ENCODE data around the gene ARFGAP1.

The ARFGAP1 gene

GRCh38 chr20:63272105-63273058 is at the start of gene ARFGAP1:
TSS of gene ARFGAP1 (plus strand) at chr20:63272813. CDS start at chr20:63275581, 2,768 bp downstream.
- DNase-seq (ENCODE audit: low spot score): peak; percentile 99

DNA sequence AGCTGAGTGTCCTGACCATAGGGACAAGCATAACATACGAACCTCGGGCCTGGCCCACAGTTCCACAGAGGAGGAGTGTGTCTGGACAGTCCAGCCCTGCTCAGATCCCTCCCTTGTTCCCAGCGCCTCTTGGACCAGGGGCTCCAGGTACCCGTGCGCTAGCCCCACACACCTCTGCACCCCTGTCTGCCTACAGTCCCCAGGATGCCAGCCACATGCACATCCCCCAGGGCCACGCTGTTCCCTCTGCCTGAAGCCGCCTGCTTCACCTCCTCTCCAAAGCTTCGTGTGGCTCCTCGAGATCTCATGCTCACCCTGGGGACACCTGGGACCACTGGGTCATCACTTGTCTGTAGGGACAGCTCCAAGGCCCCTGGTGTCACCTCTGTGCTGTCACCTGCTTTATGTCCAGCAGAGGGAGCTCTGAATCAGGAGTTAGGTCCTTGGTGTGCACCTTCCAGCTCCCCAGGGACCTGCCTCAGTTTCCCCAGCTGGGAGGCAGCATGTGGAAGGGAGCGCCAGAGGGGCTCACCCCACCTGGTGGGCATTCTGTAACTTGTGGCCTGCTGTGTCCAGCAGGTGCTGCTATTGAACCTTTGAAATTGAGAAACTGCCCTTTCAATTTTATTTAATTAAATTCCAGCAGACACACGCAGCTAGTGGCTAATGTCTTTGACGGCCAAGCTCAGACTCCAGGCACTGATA is 49.3 kb upstream of the ARFGAP1 start:
- peak; percentile 67 for DNase-seq (ENCODE audit: low spot score)

- no peak for DNase-seq (ENCODE audit: low spot score)
These were observed 48.8 kb upstream of the ARFGAP1 start for GRCh38 chr20:63223826-63224207.

DNA sequence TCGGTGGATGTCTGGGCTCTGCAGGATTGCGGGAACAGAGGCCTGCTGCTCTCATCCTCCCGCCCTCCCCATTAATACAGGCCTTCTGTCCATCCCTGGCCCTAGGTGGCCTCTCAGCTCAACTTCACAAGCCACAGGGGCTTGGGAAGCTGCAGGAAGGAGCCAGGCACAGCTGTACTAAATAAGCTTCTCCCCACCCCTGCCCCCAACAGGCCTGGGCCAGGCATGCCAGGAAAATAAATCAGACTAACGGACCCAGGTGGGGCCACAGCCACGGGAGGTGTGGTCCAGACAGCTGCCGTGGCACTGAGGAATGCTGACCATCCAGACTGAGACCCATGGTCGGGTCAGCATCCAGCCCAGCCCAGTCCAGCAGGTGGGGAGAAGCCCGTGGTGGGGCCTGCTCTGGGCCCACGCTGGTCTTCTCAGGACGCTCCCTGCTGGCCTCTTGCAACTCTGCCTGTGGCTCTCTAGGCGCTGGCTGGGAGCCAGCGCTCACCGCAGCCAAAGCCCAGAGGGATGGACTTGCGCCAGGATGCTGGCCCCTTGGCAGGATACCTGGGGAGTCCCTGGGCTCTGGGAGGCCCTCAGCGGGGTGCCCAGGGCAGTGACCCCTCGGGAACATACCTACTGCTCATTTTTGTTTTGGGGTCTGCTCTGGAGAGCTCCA is 48.1 kb upstream of the ARFGAP1 start:
- peak; percentile 58 for DNase-seq (ENCODE audit: low spot score)

GRCh38 chr20:63225082-63225454 is 47.5 kb upstream of the ARFGAP1 start:
- DNase-seq (ENCODE audit: low spot score): no peak

- DNase-seq (ENCODE audit: low spot score): no peak
These were observed 46.3 kb upstream of the ARFGAP1 start for GRCh38 chr20:63226042-63226943.

DNA sequence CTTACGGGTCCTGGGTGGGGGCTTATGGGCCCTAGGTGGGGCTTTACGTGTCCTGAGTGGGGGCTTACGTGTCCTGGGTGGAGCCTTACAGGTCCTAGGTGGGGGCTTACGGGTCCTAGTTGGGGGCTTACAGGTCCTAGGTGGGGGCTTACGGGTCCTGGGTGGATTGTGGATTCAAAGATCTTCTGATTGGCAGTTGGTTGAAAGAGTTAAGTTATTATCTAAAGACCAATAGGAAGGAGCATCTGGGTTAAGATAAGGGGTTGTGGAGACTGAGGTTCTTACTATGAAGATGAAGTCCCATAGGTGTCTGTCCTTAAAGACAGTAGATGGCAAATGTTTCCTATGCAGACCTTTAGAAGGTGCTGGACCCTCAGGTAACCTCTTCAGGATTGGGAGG is 45.4 kb upstream of the ARFGAP1 start:
- no peak for DNase-seq (ENCODE audit: low spot score)

GRCh38 chr20:63228806-63229205 is 43.8 kb upstream of the ARFGAP1 start:
- DNase-seq (ENCODE audit: low spot score): no peak

DNA sequence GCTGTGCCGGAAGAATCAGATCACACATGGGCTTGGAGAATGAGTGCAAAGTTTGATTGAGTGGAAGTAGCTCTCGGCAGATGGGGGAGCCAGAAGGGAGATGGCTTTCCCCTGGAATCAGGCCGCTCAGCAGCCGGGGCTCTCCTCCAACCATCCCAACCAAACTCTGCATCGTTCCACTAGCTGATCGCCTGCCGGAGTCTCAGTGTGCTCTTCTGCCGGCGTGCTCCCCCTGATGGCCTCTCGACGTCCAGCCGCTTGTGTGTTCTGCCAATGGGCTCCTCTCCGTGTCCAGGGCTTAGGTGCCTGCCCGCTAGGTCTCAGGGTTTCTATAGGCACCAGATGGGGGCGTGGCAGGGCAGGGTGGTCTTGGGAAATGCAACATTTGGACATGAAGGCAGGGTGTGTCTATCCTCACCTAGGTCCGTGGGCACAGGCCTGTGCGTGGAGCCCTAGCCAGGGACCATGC is 41.8 kb upstream of the ARFGAP1 start:
- peak; percentile 82 for DNase-seq (ENCODE audit: low spot score)

- no peak for DNase-seq (ENCODE audit: low spot score)
These were observed 40.2 kb upstream of the ARFGAP1 start for GRCh38 chr20:63232235-63233060.

GRCh38 chr20:63233061-63233344 is 39.6 kb upstream of the ARFGAP1 start:
- no peak for DNase-seq (ENCODE audit: low spot score)

GRCh38 chr20:63233924-63234323 is 38.7 kb upstream of the ARFGAP1 start:
- no peak for DNase-seq (ENCODE audit: low spot score)

GRCh38 chr20:63234693-63235398 is 37.8 kb upstream of the ARFGAP1 start:
- peak; percentile 78 for DNase-seq (ENCODE audit: low spot score)

- DNase-seq (ENCODE audit: low spot score): no peak
These were observed 37.1 kb upstream of the ARFGAP1 start, which contains the start of gene BIRC7 for GRCh38 chr20:63235399-63235983. TSS of gene BIRC7 (plus strand) at chr20:63235905. CDS start at chr20:63236097, 192 bp downstream.

DNA sequence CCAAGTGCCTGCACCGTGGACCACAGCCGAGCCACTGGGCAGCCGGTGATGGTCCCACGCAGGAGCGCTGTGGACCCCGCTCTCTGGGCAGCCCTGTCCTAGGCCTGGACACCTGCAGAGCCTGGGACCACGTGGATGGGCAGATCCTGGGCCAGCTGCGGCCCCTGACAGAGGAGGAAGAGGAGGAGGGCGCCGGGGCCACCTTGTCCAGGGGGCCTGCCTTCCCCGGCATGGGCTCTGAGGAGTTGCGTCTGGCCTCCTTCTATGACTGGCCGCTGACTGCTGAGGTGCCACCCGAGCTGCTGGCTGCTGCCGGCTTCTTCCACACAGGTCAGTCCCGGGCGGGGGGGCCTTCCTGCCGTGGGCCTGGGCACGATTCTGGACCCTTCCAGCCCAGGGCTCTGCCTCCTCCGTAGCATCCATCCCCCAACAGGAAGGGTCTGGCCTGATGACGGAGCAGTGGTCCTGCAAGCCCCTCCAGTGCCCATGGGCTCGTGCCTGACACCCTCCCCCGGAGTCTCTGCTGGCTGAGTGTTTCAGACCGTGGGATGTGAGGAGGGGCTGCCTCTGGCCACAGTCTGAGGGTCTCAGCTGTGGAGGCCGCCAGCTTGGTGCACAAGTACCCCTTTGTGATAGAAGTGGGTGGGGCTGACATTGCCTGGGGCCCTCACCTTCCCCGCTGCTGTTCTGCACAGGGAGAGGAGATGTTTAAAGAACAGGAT is 36.3 kb upstream of the ARFGAP1 start:
- DNase-seq (ENCODE audit: low spot score): no peak

DNA sequence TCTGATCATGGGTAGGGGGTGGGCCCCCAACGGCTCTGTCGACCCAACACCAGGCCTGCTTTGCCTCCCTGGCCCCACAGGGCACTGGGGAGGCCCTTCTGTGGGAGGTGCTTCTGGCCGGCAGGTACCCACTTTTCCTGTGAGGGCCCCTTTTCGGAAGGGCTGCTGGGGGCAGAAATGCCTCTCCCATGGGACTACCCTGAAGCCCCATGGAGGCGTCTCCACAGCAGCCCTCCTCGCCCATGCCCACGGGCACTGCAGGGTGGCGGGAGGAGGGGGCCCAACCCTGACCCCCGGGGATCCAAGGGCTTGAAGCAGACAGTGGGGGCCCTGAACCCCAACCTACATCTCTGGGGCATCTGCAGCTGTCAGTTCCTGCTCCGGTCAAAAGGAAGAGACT is 34.6 kb upstream of the ARFGAP1 start:
- DNase-seq (ENCODE audit: low spot score): no peak

- DNase-seq (ENCODE audit: low spot score): no peak
These were observed 34.0 kb upstream of the ARFGAP1 start for GRCh38 chr20:63238514-63239125.

- DNase-seq (ENCODE audit: low spot score): no peak
These were observed 33.2 kb upstream of the ARFGAP1 start for GRCh38 chr20:63239431-63239830.

- no peak for DNase-seq (ENCODE audit: low spot score)
These were observed 32.6 kb upstream of the ARFGAP1 start for GRCh38 chr20:63240004-63240403.
